Measurements from ENCODE around the gene SPSB3. TPM values are rescaled to one million over a fixed set of nuclear protein-coding genes. Genes with fewer than 3 reads are reported as not detected.
A peak's percentile ranks its signal among the peaks of the same experiment; 100 is the strongest.

SPSB3 gene
- total and polyA plus RNA-seq, 10 donors = 41.4 to 266 (median 90.0) TPM

DNA sequence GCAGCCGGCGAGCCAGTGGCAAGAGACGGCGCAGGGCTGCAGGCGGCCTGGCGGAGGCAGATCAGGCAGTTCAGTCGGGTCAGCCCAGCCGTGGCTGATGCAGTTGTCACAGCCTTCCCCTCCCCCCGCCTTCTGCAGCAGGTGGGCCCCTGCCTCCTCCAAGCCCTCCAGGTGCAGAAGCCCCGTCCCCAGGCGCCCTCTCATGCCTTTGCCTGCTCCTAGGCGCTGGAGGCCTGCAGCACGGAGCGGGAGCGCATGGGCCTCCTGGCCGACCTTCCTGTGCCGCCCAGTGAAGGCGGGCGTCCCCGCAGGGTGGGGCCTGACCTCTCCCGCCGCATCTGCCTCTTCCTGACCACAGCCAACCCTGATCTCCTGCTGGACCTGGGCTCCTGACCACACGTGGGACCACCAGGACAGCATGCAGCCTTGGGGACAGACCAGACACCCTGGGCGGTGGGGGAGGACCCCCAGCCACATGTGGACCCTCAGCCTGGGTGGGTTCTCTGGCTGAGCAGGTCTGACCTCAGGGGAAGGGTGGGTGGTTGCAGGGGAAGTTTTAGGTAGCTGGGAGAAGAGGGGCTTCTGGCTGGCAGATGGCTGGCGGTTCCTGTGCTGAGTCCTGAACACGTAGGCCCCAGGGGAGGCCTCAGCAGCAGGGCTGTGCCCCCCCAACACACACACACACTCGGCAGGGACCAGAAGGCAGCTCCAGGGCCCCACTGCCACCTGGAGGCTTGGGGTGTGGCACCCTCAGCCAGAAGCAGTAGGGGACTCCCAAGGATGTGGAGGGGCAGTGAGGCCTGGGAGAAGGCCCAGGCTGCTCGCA is 6.3 kb downstream of the SPSB3 start:
- no peak overlapping the region for H3K27ac ChIP-seq
- H3K4me1 ChIP-seq = peaks cover 27 to 91% (median 41%) of the 10 kb centered on the region in 6 donors
- no peak overlapping the region for H3K4me3 ChIP-seq
- H3K36me3 ChIP-seq = peaks cover 0 to 64% (median 36%) of the 10 kb centered on the region in 6 donors
- TF ChIP-seq POLR2A (IDR thresholded peaks at IDR 0.05) (no peak), POLR2AphosphoS5 (IDR thresholded peaks at IDR 0.05) (peak; percentile 4 to 69 (median 25))
- TF ChIP-seq, protein P1, sequence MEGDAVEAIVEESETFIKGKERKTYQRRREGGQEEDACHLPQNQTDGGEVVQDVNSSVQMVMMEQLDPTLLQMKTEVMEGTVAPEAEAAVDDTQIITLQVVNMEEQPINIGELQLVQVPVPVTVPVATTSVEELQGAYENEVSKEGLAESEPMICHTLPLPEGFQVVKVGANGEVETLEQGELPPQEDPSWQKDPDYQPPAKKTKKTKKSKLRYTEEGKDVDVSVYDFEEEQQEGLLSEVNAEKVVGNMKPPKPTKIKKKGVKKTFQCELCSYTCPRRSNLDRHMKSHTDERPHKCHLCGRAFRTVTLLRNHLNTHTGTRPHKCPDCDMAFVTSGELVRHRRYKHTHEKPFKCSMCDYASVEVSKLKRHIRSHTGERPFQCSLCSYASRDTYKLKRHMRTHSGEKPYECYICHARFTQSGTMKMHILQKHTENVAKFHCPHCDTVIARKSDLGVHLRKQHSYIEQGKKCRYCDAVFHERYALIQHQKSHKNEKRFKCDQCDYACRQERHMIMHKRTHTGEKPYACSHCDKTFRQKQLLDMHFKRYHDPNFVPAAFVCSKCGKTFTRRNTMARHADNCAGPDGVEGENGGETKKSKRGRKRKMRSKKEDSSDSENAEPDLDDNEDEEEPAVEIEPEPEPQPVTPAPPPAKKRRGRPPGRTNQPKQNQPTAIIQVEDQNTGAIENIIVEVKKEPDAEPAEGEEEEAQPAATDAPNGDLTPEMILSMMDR (IDR thresholded peaks at IDR 0.05 in 8 of 11, conservative IDR thresholded peaks at IDR 0.05 in 3 of 11) = no peak
- no peaks in the 10 kb centered on the region for H3K9me3 ChIP-seq
- no peaks in the 10 kb centered on the region for H3K27me3 ChIP-seq (replicated peaks in 1 of 7)
- no peak for DNase-seq
- intact Hi-C loops (cut with DNase I; ENCODE audit: low total_unique reads) = no loop called here
- WGBS, 5 donors = 73 to 88% (median 86%) methylated on average over 13 to 28 of the region's 28 CpGs

DNA sequence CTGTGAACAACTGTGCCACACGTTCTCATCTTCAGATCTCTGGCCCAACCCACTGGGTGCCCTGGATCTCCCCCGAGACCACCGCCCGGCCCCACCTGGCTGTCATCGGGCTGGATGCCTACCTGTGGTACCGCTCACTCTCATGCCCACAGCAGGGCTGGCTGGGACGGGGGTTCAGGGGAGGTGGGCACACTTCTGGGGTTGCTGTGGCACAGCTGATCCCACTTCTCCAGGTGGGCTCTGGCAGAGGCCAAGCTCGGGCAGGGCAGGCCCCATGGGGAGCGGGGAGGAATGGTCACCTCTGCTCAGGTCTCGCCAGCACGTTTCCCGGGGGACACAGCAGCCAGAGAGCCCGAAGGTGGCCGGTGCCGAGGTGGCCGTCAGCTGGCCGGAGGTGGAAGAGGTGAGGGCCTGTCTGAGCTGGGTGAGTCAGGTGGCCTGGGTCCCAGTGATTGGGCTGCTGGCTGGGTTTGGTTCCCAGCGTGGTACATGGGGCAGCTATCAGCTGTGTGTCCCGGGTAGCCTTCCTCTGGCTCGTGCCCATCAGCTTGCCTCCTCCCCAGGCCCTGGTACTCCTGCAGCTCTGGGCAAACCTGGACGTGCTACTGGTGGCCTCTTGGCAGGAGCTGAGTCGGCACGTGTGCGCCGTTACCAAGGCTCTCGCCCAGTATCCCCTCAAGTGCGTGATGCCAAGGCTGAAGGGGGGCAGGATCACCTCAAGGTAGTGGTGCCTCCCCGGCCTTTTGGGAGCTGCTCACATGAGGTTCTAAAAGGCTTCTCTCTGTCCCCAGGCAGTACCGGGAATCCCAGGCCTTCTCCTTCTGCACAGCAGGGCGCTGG is 7.1 kb downstream of the SPSB3 start:
- no peak for DNase-seq
- peak in 1 of 3 donors; percentile 13 for TF ChIP-seq POLR2AphosphoS5 (IDR thresholded peaks at IDR 0.05)
- TF ChIP-seq, protein P1 (IDR thresholded peaks at IDR 0.05 in 8 of 11, conservative IDR thresholded peaks at IDR 0.05 in 3 of 11) = no peak
- H3K4me1 ChIP-seq = peaks cover 24 to 91% (median 40%) of the 10 kb centered on the region in 6 donors
- H3K27ac ChIP-seq = peak overlapping the region in 2 of 8 donors; percentile 96 to 97
- H3K27me3 ChIP-seq (replicated peaks in 1 of 7) = no peaks in the 10 kb centered on the region
- H3K9me3 ChIP-seq = no peaks in the 10 kb centered on the region
- intact Hi-C loops (cut with DNase I; ENCODE audit: low total_unique reads) = no loop called here
- WGBS, 5 donors = 94 to 97% (median 95%) methylated on average over 25 to 30 of the region's 30 CpGs
- H3K4me3 ChIP-seq = peak overlapping the region in 1 of 8 donors; percentile 98
- peaks cover 0 to 55% (median 33%) of the 10 kb centered on the region in 6 donors for H3K36me3 ChIP-seq

DNA sequence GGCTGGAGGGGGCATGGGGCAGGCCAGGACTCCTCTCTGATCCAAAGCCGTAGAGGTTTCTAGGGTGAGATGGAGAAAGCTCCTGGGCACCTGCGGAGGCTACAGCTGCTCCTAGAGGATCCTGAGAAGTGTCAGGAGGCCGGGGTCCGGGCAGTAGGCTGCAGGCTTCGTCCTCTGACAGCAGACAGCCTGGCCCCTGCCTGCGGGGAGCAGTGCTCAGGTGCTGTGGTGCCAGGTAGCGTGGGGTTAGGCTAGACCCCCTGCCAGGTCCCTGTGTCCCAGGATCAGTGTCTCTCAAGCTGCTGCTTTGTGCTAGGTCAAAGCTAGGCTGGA is 8.0 kb downstream of the SPSB3 start:
- Histone ChIP-seq H3K36me3 (peaks cover 0 to 53% (median 32%) of the 10 kb centered on the region in 6 donors), H3K27ac (peak overlapping the region in 6 of 8 donors; percentile 92 to 97 (median 96)), H3K27me3 (replicated peaks in 1 of 7) (no peaks in the 10 kb centered on the region), H3K9me3 (no peaks in the 10 kb centered on the region), H3K4me1 (peaks cover 23 to 91% (median 41%) of the 10 kb centered on the region in 6 donors), H3K4me3 (peak overlapping the region in 6 of 8 donors; percentile 96 to 100 (median 98))
- TF ChIP-seq POLR2A (IDR thresholded peaks at IDR 0.05) (no peak), POLR2AphosphoS5 (IDR thresholded peaks at IDR 0.05) (no peak)
- TF ChIP-seq, protein P1 (IDR thresholded peaks at IDR 0.05 in 8 of 11, conservative IDR thresholded peaks at IDR 0.05 in 3 of 11) = no peak
- WGBS, 5 donors = 85 to 96% (median 90%) methylated on average over 4 to 7 of the region's 7 CpGs
- no peak for DNase-seq
- intact Hi-C loops (cut with DNase I; ENCODE audit: low total_unique reads) = no loop called here
